Keratinocyte (primary cell): ENCODE measurements around the gene PFAS. TPM values are rescaled to one million over a fixed set of nuclear protein-coding genes. Genes with fewer than 3 reads are reported as not detected.

Experiments
- DNase-seq: peaks from one replicate; pipeline ENCODE4 v3.0.0-alpha.2; 2011; ENCODE audit warnings: low read depth, missing footprints, low spot score
- FAIRE-seq: peaks from 2 replicates; lab custom pipeline; 2011; peaks lifted over from hg19 to GRCh38; lab: Jason Lieb, UNC
- H2AFZ ChIP-seq: 2 replicates; pipeline ENCODE4 v1.6.0; 2012; ENCODE audit warnings: low read length, control low read depth, inconsistent platforms; ENCODE audit not compliant: control insufficient read depth
- H3K27ac ChIP-seq: 2 replicates; pipeline ENCODE4 v1.5.1; 2011; ENCODE audit warnings: low read length; ENCODE audit not compliant: control insufficient read depth, insufficient read depth
- H3K27me3 ChIP-seq: 3 replicates; pipeline ENCODE4 v1.6.0; 2011; ENCODE audit warnings: low read length; ENCODE audit not compliant: control insufficient read depth, insufficient read depth; ENCODE audit errors: extremely low read depth
- H3K36me3 ChIP-seq, 2 experiments: 2 replicates in 1 of 2; 3 replicates in 1 of 2; pipeline ENCODE4 v1.5.1; 2011; ENCODE audit warnings: low read length in 2 of 2, mild to moderate bottlenecking in 1 of 2; ENCODE audit not compliant: control insufficient read depth in 2 of 2, insufficient read depth in 2 of 2; ENCODE audit errors: extremely low read depth in 1 of 2
- H3K4me1 ChIP-seq: 3 replicates; pipeline ENCODE4 v1.5.1; 2011; ENCODE audit warnings: low read length; ENCODE audit not compliant: control insufficient read depth, insufficient read depth; ENCODE audit errors: extremely low read depth
- H3K4me2 ChIP-seq: 3 replicates; pipeline ENCODE4 v1.6.0; 2011; ENCODE audit warnings: low read depth, low read length; ENCODE audit not compliant: control insufficient read depth, insufficient read depth; ENCODE audit errors: extremely low read depth
- H3K4me3 ChIP-seq, 3 experiments: fragments of 200-600 bp in 1 of 3; sonication (generic) in 1 of 3; 2 replicates in 2 of 3; 3 replicates in 1 of 3; pipeline ENCODE4 v1.5.1; 2011 to 2016; ENCODE audit warnings: low read length in 3 of 3, mild to moderate bottlenecking in 3 of 3, control low read depth in 2 of 3, inconsistent platforms in 1 of 3, low read depth in 1 of 3, mixed read lengths in 1 of 3, mixed run types in 1 of 3, moderate library complexity in 1 of 3; ENCODE audit not compliant: control insufficient read depth in 2 of 3, insufficient read depth in 2 of 3; ENCODE audit errors: extremely low read depth in 1 of 3
- H3K79me2 ChIP-seq: 2 replicates; pipeline ENCODE4 v1.6.0; 2012; ENCODE audit warnings: low read length; ENCODE audit not compliant: control insufficient read depth, insufficient read depth
- H3K9ac ChIP-seq: 3 replicates; pipeline ENCODE4 v1.6.0; 2011; ENCODE audit warnings: low read length; ENCODE audit not compliant: control insufficient read depth, insufficient read depth; ENCODE audit errors: extremely low read depth
- H3K9me1 ChIP-seq: 3 replicates; pipeline ENCODE4 v1.6.0; 2011; ENCODE audit warnings: low read length; ENCODE audit not compliant: control insufficient read depth, insufficient read depth; ENCODE audit errors: extremely low read depth
- H3K9me3 ChIP-seq: 2 replicates; pipeline ENCODE4 v1.5.1; 2012; ENCODE audit warnings: low read depth, low read length; ENCODE audit not compliant: control insufficient read depth
- H4K20me1 ChIP-seq: 3 replicates; pipeline ENCODE4 v1.6.0; 2011; ENCODE audit warnings: low read length; ENCODE audit not compliant: control insufficient read depth, insufficient read depth; ENCODE audit errors: extremely low read depth
- EZH2 ChIP-seq: IDR thresholded peaks from one replicate; pipeline ENCODE4 v1.6.1; 2012; ENCODE audit warnings: inconsistent platforms, mild to moderate bottlenecking, low read length, moderate library complexity
- dilution Hi-C: fragments of 300-500 bp; cut with MboI; formaldehyde crosslinking; loops from one replicate; pipeline ENCODE4 v1.7.0; 2020; ENCODE audit warnings: low sequenced_read_pairs; ENCODE audit not compliant: extremely low pct_ligation_motif_present
- polyA plus RNA-seq, 5 experiments: library from polyadenylated mRNA; depleted of rRNA in 3 of 5; stranded (reverse) in 3 of 5; stranded (forward) in 1 of 5; unstranded in 1 of 5; fragments of >200 nt; gene quantifications; 1 replicate in 1 of 5; 2 replicates in 3 of 5; 3 replicates in 1 of 5; pipeline versions ENCODE4 v1.2.1 to v1.2.3, GENCODE V29; 2011 to 2012; ENCODE audit warnings: missing spikeins in 2 of 5, low read depth in 1 of 5, low replicate concordance in 1 of 5
- TF ChIP-seq, protein P1 (sequence below), 3 experiments: IDR thresholded peaks in 1 of 3; conservative IDR thresholded peaks in 1 of 3; optimal IDR thresholded peaks in 1 of 3; 2 replicates in 2 of 3; 3 replicates in 1 of 3; pipeline versions ENCODE3 to v1.5.1; 2011; ENCODE audit warnings: low read length in 3 of 3, mild to moderate bottlenecking in 3 of 3, moderate library complexity in 2 of 3, control low read depth in 1 of 3, inconsistent platforms in 1 of 3; ENCODE audit not compliant: insufficient read depth in 2 of 3; ENCODE audit errors: extremely low read depth in 1 of 3

Gene PFAS
- polyA plus RNA-seq, 1 donor (not counting 4 experiments of a cell fraction or from before 2014, with no cell fraction given), result 14.1 TPM

DNA sequence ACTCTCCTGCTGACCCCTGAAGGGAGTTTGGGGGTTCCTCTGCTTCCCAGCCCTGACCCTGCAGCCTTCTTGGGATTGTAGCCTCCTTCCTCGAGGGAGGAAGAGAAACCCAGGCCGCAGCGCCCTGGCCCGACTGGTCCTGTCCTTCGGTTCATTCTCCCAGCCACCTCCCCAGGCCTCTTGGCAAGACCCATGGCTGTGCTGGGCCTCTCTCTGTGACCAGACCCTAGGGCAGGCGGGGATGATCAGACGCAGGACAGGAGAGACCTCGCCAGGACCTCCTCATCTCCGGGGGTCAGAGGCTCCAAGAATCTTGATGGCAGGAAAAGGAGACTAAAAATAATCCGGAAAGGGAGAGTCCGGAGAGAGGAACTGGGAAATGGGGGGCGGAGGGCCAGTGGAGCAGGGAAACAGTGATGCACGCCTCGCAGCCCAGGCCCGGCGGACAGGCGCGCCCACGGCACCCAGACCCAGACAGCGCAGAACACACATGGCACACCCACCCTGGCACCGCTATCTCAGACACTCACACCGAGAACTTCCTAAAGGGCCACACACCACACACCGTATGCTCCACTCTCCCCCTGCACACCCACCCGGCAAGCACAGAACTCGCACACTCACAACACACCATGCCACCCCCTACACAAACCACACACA lies 62.2 kb downstream of the PFAS start:
- Histone ChIP-seq H3K9ac (no peak overlapping the region), H3K36me3 (no peaks in the 10 kb centered on the region), H3K9me1 (no peaks in the 10 kb centered on the region), H3K27ac (no peak overlapping the region), H2AFZ (no peak overlapping the region), H3K79me2 (no peaks in the 10 kb centered on the region), H3K4me2 (no peak overlapping the region), H3K9me3 (no peaks in the 10 kb centered on the region), H3K27me3 (peaks cover 38% of the 10 kb centered on the region), H4K20me1 (no peaks in the 10 kb centered on the region), H3K4me1 (peaks cover 6% of the 10 kb centered on the region), H3K4me3 (no peak overlapping the region)
- dilution Hi-C loops, result no loop called here
- no peak for DNase-seq
- TF ChIP-seq, protein P1, sequence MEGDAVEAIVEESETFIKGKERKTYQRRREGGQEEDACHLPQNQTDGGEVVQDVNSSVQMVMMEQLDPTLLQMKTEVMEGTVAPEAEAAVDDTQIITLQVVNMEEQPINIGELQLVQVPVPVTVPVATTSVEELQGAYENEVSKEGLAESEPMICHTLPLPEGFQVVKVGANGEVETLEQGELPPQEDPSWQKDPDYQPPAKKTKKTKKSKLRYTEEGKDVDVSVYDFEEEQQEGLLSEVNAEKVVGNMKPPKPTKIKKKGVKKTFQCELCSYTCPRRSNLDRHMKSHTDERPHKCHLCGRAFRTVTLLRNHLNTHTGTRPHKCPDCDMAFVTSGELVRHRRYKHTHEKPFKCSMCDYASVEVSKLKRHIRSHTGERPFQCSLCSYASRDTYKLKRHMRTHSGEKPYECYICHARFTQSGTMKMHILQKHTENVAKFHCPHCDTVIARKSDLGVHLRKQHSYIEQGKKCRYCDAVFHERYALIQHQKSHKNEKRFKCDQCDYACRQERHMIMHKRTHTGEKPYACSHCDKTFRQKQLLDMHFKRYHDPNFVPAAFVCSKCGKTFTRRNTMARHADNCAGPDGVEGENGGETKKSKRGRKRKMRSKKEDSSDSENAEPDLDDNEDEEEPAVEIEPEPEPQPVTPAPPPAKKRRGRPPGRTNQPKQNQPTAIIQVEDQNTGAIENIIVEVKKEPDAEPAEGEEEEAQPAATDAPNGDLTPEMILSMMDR (optimal IDR thresholded peaks at IDR 0.05 in 1 of 3, IDR thresholded peaks at IDR 0.05 in 1 of 3, conservative IDR thresholded peaks at IDR 0.05 in 1 of 3; ENCODE audit: extremely low read depth in 1 of 3, insufficient read depth in 2 of 3, low read length in 3 of 3), result no peak
- no peak for TF ChIP-seq EZH2
- FAIRE-seq, result no peak

DNA sequence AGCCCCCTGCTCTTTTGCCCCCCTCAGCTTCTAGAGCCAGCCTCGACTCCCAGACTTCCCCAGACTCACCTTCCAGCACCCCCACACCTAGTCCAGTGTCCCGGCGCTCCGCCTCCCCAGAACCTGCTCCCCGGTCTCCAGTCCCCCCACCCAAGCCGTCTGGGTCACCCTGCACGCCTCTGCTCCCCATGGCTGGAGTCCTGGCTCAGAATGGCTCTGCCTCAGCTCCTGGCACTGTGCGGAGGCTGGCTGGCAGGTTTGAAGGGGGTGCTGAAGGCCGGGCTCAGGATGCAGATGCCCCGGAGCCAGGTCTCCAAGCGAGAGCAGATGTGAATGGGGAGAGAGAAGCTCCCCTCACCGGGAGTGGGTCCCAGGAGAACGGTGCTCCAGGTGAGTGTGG lies 63.2 kb downstream of the PFAS start:
- no peak overlapping the region for H3K4me3 ChIP-seq
- H4K20me1 ChIP-seq, result no peaks in the 10 kb centered on the region
- H3K4me1 ChIP-seq, result peaks cover 6% of the 10 kb centered on the region
- H3K4me2 ChIP-seq, result no peak overlapping the region
- no peak for FAIRE-seq
- no peaks in the 10 kb centered on the region for H3K36me3 ChIP-seq
- H3K27me3 ChIP-seq, result peaks cover 43% of the 10 kb centered on the region
- no peak overlapping the region for H3K9ac ChIP-seq
- no peak for DNase-seq
- H2AFZ ChIP-seq, result no peak overlapping the region
- no peaks in the 10 kb centered on the region for H3K9me1 ChIP-seq
- TF ChIP-seq EZH2, result no peak
- TF ChIP-seq, protein P1 (optimal IDR thresholded peaks at IDR 0.05 in 1 of 3, IDR thresholded peaks at IDR 0.05 in 1 of 3, conservative IDR thresholded peaks at IDR 0.05 in 1 of 3; ENCODE audit: extremely low read depth in 1 of 3, insufficient read depth in 2 of 3, low read length in 3 of 3), result no peak
- no peaks in the 10 kb centered on the region for H3K9me3 ChIP-seq
- H3K79me2 ChIP-seq, result no peaks in the 10 kb centered on the region
- H3K27ac ChIP-seq, result no peak overlapping the region
- dilution Hi-C loops, result no loop called here
